GM12891 (cell line): ENCODE data around the gene STX11.
A peak's percentile ranks its signal among the peaks of the same experiment; 100 is the strongest.

ENCODE experiments used
- DNase-seq: peaks from one replicate; pipeline ENCODE4 v3.0.0; 2011; ENCODE audit warnings: low spot score; ENCODE audit not compliant: insufficient read length
- FAIRE-seq: peaks from 2 replicates; lab custom pipeline; 2011; peaks lifted over from hg19 to GRCh38; lab: Jason Lieb, UNC
- PAX5 ChIP-seq: IDR thresholded peaks from 2 replicates; pipeline ENCODE4 v1.6.1; 2011; ENCODE audit warnings: low read length, moderate library complexity, mild to moderate bottlenecking; ENCODE audit not compliant: insufficient read depth, severe bottlenecking
- POLR2A ChIP-seq: IDR thresholded peaks from 2 replicates; pipeline ENCODE4 v1.6.1; 2011; ENCODE audit warnings: low read depth, low read length, control low read depth
- POLR2AphosphoS5 ChIP-seq: IDR thresholded peaks from 2 replicates; pipeline ENCODE4 v1.6.1; 2011; ENCODE audit warnings: low read depth, low read length, control low read depth
- POU2F2 ChIP-seq: IDR thresholded peaks from 2 replicates; pipeline ENCODE4 v1.6.1; 2011; ENCODE audit warnings: low read depth, mild to moderate bottlenecking, control low read depth, low read length, moderate library complexity
- SPI1 ChIP-seq: IDR thresholded peaks from 2 replicates; pipeline ENCODE4 v1.6.1; 2011; ENCODE audit warnings: low read depth, low read length, control low read depth
- TAF1 ChIP-seq: IDR thresholded peaks from 2 replicates; pipeline ENCODE4 v1.6.1; 2011; ENCODE audit warnings: low read depth, low read length, control low read depth

Gene STX11

GRCh38 chr6:144152334-144152900 is 2.1 kb downstream of the STX11 start:
- no peak for FAIRE-seq
- TF ChIP-seq POLR2A (no peak), PAX5 (no peak), TAF1 (no peak)
- DNase-seq: no peak

GRCh38 chr6:144153260-144153659 is 2.9 kb downstream of the STX11 start:
- peak; percentile 77 for FAIRE-seq
- no peak for DNase-seq
- TF ChIP-seq PAX5 (no peak), SPI1 (peak; percentile 85), POU2F2 (no peak)

GRCh38 chr6:144153971-144154370 is 3.7 kb downstream of the STX11 start:
- TF ChIP-seq PAX5 (no peak), POU2F2 (no peak), SPI1 (no peak), POLR2AphosphoS5 (no peak), POLR2A (no peak), TAF1 (no peak)
- no peak for DNase-seq
- no peak for FAIRE-seq

GRCh38 chr6:144155529-144155928 is 5.2 kb downstream of the STX11 start:
- FAIRE-seq: peak; percentile 16
- DNase-seq: no peak
- TF ChIP-seq SPI1 (no peak), POLR2A (no peak), POLR2AphosphoS5 (no peak), PAX5 (no peak), TAF1 (no peak), POU2F2 (no peak)

- FAIRE-seq: peak; percentile 43
- no peak for DNase-seq
- TF ChIP-seq PAX5 (no peak), SPI1 (no peak), POLR2A (no peak), TAF1 (no peak), POLR2AphosphoS5 (no peak), POU2F2 (no peak)
Measured at GRCh38 chr6:144156338-144156737, 6.0 kb downstream of the STX11 start.

GRCh38 chr6:144156991-144157390 is 6.7 kb downstream of the STX11 start:
- FAIRE-seq: no peak
- TF ChIP-seq SPI1: no peak
- TF ChIP-seq POU2F2: no peak
- no peak for TF ChIP-seq POLR2AphosphoS5
- TF ChIP-seq POLR2A: no peak
- no peak for TF ChIP-seq TAF1
- TF ChIP-seq PAX5: no peak
- DNase-seq: no peak

GRCh38 chr6:144158133-144158532 is 7.8 kb downstream of the STX11 start:
- DNase-seq (no peak), FAIRE-seq (no peak)
- no peak for TF ChIP-seq PAX5
- TF ChIP-seq POLR2A: no peak
- no peak for TF ChIP-seq POLR2AphosphoS5
- no peak for TF ChIP-seq TAF1
- TF ChIP-seq POU2F2: no peak
- TF ChIP-seq SPI1: no peak

GRCh38 chr6:144159223-144159622 is 8.9 kb downstream of the STX11 start:
- FAIRE-seq (no peak), DNase-seq (no peak)
- TF ChIP-seq PAX5: no peak
- no peak for TF ChIP-seq POU2F2
- TF ChIP-seq POLR2AphosphoS5: no peak
- no peak for TF ChIP-seq SPI1
- no peak for TF ChIP-seq POLR2A
- TF ChIP-seq TAF1: no peak

- no peak for TF ChIP-seq POU2F2
- no peak for TF ChIP-seq POLR2AphosphoS5
- no peak for TF ChIP-seq POLR2A
- no peak for TF ChIP-seq TAF1
- no peak for TF ChIP-seq SPI1
- TF ChIP-seq PAX5: no peak
- FAIRE-seq (no peak), DNase-seq (no peak)
Measured at GRCh38 chr6:144159742-144160141, 9.4 kb downstream of the STX11 start.

GRCh38 chr6:144160431-144161005 is 10.2 kb downstream of the STX11 start:
- FAIRE-seq: no peak
- TF ChIP-seq POLR2A (no peak), SPI1 (no peak), PAX5 (no peak), TAF1 (no peak), POLR2AphosphoS5 (no peak), POU2F2 (no peak)
- no peak for DNase-seq
